Activated CD8-positive, alpha-beta memory T cell treated with anti-CD3 and anti-CD28 coated beads for 4 hours (primary cell): ENCODE data around the gene MSANTD7.

Experiments
- DNase-seq, 2 donors: peaks; one replicate each; pipeline ENCODE4 v3.0.0-alpha.2; 2020; ENCODE audit warnings: low read depth in 2 of 2

Gene MSANTD7

DNA sequence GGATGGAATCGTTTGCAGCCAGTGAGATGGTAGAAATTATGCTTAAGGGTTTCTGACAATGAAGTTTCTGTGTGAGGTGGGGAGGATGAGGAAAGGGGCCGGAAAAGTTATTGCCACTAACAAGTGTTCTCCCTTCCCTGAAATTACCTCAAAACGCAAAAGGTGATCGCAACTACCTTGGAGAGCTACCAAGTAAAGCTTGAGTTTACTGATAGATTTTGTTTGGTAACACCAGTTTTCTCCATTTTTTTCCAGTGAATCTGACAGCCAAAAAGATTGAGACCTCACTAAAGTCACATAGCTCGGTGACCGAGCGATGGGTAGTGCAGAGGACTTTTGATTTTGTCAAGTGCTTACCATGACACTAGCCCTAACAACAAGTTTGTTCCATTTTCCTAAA is 42.1 kb downstream of the MSANTD7 start:
- no peak for DNase-seq

DNA sequence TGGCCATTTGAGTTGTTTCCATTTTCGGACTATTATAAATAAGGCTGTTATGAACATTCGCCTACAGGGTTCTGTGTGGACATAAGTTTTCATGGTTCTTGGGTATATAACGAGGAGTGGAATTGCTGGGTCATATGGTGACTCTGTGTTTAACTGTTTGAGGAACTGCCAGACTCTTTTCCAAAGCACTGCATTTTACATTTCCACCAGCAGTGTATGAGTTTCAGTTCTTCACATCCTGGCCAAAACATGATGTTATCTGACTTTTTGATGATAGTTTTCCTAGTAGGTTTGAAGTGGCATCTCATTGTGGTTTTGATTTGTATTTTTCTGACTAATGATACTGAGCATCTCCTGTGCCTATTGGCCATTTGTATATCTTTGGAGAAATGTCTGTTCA is 46.0 kb downstream of the MSANTD7 start:
- no peak for DNase-seq
